HCEC 1CT (cell line): ENCODE measurements around the gene DNMT3B.
"Not testable (repeated sequence)": the region's sequence is repeated elsewhere in the genome, so short reads cannot be mapped to it uniquely, and the experiment has no call there.

Source experiments
- DNase-seq: peaks from one replicate; pipeline ENCODE4 v3.0.0-alpha.2; 2017

DNMT3B gene

DNA sequence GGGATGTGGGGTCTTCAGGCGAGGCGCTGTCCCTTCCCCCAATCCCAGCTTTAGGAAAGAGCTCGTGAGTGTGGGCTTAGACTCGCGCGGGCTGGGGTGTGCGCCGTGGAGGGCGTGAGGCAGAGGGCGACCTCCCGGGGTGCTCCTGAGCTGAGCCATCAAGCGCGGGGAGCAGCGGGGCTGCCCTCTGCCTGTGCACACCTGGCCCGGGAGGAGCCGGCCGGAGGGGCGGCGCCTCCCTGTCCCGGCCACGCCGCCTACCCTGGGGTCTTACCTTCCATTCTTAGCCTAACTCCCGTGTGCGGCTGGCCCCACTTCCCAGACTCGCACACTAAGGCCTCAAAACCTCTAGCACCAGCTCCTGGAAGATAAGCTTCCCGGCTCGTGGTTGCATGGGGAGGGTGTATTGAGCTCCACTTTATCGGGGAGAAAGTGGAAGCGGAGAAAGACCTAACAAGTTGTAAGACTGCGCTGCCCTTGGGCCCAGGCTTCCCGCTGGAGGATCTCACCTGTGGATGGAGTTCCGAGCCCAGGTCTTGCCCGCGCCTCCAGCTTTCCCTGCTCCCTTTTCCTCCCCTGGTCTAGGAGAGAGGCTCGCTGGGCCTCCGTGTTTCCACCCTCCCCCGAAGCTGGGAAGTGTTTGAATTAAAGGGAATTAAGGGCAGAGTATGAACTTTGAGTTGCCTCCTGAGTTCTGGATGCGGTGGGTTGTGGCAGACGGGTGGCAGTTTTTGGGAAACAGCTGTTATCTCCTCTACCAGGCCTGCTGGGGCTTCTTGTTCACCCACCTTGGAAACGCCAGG lies 1.2 kb downstream of the DNMT3B start:
- no peak for DNase-seq

DNA sequence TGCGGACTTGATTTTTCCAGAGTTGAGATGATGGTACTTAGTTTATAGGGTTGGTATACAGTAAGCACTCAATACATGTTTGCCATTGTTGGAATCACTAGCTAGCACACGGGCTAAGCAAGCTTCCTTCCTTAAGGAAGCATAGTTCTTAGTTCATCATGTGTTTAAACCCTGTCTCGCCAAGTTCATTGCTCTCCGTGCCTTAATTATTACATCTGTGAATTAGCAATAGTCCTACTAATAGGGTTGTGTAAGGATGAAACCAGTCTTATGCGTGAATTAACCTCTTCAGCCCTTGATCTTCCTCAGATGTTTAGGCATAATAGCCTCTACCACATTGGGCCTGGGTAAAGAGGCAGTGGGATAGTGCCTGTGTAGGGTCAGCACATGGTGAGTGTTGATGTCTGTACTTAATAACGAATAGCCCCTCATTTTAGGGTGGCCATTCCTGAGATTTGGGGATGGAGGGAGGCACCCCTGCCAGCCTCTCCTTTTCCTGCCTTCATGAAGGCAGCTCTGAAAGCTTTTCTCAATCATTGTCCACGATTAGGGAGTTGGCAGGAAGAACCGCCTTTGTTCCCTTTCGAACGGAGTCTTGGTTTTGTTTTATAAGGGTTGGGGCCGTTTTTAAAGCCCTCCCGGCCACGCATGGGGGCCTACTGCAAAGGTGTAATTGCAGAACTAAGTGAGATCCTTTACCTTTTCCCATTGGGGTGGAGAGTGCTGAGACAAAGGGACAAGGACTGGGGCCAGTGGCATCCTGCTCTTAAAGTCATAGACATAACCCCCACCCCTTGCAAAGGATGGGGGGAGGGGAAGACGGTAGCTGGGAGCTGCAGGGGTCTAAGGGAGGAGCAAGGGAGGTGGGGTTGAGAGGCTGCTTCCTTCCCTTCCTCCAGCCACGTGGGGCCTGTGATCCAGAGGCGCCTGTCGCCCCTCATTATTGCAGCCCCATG lies 2.1 kb downstream of the DNMT3B start:
- DNase-seq = no peak

DNA sequence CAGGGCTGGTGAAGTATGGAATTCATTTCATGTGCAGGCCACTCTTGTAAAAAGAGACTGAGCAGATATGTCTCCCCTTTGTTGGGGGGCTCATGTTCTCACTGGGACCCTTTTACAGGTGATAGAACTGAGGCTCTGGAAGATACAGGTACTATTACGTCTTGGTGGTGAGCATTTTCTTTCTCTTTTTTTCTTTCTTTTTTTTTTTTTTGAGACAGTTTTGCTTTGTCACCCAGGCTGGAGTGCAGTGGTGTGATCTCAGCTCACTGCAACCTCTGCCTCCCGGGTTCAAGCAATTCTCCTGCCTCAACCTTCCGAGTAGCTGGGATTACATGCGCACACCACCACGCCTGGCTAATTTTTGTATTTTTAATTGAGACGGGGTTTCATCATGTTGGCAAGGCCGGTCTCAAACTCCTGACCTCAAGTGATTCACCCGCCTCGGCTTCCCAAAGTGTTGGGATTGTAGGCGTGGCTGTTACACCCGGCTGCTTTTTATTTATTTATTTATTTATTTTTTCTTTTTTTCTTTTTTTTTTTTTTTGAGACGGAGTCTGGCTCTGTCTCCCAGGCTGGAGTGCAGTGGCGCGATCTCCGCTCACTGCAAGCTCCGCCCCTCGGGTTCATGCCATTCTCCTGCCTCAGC lies 3.2 kb downstream of the DNMT3B start:
- not testable (repeated sequence) for DNase-seq

GRCh38 chr20:32767418-32768198 lies 5.4 kb downstream of the DNMT3B start:
- DNase-seq = no peak

- DNase-seq = no peak
These were observed 9.9 kb downstream of the DNMT3B start for GRCh38 chr20:32772046-32772445.

DNA sequence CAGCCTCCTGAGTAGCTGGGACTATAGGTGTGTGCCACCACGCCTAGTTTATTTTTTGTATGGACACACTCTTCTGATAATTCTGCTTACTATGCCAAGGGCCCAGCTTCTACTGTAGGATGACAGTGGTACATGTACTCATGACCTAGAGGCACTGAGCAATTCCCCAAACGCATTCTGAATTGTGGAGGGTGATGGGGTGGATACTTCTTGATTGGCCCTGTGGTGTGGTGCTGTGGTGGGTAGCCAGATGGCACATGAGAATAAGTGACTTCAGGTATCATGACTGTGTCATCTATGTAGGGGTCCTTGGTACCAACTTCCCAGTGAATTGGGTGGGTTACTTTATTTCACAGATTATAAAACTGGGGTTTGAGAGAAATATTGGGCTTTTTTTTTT lies 11.0 kb downstream of the DNMT3B start:
- DNase-seq = no peak

DNA sequence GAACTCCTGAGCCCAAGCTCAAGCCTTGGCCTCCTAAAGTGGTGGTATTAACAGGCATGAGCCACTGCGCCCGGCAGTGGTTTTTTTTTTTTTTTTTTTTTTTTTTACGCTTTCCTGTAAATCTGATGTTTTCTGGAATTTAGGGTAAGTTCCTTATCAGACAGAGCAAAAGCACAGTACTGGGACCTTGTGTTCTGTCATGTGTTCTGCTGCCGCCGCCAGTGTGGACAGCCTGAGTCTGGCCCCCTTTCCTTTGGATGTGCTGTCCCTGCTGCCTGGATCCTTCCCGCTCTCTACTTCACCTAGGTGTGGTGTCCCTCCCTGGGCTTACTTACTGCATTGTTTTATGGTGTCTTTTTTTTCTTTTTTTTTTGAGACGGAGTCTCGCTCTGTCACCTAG lies 11.7 kb downstream of the DNMT3B start:
- no peak for DNase-seq

DNA sequence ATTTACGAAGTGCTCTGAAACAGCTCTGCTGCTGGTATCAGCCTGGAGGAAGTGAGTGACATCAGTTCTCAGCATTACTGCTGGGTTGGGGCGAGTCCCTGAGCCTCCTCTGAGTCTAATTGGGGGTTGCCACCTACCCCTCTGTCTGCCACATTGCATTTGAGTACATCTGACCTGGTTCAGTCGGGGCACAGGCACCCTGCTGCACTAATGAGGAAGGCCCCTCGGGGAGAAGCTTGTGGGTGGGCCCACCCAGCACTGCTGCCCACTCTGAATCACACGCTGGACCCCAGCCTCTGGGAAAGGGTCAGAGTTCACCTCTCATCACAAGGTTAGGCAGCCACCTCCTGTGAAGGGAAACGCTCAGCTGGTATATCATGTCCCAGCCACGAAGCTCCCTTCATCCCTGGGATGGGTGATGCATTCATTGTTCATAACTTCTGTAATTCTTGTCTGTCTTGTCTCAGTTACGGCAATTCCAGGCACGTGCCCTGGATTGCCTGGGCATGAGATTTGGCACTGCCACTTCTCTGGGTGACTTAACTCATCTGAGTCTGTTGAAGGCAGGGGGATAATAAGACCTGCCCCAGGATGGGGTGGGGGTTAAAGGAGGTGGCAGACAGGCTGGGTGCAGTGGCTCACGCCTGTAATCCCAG lies 13.3 kb downstream of the DNMT3B start:
- DNase-seq = no peak

- no peak for DNase-seq
These were observed 15.2 kb downstream of the DNMT3B start for GRCh38 chr20:32777177-32777956.

- DNase-seq = no peak
These were observed 17.5 kb downstream of the DNMT3B start for GRCh38 chr20:32779500-32780211.

GRCh38 chr20:32780278-32780677 lies 18.1 kb downstream of the DNMT3B start:
- DNase-seq = no peak

DNA sequence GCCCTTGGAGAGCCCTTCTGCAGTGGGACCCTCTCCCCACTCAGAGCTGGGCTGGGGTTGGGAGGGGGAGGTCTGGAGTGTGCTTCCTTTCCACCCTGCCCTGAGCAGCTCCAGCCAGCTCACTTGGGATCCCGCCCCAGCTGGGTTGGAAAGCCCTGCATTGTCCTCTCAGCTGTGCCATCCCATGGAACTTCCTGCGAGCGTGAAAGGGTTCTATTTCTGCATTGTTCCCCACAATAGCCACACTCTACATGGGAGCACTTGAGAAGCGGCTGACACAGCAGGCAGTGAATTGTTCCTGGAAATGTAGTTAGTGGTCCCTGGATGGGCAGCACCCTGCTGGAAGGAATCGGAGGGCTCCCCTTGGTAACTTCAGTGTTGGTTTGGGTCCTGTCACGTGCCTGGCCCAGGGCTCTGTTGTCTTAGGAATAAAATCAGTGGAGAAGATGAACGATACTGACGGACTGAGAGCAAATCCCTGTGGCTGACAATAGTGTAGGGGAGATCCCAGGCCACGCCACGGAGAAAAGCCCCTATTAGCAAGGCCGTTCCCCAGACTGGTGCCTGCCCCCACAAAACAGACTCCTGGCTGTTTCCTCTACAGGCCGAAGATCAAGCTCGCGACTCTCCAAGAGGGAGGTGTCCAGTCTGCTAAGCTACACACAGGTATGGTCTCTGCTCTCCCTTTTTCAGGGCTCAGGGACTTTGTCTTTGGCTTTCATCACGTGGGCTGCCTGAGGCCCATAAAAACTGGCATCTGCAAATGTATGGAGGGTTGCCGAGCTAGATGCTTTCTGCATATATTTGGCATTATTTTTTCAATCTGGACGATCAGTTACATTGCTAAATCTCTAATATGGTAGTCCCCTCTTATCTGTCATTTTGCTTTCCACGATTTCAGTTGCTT lies 18.8 kb downstream of the DNMT3B start:
- DNase-seq = no peak

DNA sequence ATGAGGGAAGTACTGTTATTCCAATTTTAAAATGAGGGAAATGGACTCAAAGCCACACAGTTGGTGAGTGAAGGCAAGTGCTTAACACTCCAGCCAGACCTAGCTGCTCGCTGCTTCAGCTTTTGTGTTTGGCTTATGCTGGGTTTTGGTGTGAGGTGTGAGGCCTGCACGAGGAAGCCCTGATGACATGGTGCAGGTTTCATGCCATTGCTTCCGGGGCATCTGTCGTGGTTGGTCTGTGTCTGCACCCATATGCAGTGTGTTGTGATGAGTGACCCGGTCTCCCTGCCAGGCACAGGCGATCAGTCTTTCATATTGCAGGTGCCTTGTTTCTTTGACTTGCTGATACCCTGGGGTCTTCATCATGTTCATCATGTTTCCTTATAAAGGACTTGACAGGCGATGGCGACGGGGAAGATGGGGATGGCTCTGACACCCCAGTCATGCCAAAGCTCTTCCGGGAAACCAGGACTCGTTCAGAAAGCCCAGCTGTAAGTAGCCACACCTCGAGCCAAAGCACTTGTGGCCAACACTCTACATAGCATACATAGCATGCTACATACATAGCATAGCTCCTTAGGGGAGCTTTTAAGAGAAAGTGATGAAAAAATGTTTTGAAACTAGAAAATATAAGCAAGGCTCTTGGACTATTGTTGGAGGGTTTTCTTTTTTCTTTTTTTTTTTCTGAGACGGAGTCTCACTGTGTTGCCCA lies 22.3 kb downstream of the DNMT3B start:
- no peak for DNase-seq

DNA sequence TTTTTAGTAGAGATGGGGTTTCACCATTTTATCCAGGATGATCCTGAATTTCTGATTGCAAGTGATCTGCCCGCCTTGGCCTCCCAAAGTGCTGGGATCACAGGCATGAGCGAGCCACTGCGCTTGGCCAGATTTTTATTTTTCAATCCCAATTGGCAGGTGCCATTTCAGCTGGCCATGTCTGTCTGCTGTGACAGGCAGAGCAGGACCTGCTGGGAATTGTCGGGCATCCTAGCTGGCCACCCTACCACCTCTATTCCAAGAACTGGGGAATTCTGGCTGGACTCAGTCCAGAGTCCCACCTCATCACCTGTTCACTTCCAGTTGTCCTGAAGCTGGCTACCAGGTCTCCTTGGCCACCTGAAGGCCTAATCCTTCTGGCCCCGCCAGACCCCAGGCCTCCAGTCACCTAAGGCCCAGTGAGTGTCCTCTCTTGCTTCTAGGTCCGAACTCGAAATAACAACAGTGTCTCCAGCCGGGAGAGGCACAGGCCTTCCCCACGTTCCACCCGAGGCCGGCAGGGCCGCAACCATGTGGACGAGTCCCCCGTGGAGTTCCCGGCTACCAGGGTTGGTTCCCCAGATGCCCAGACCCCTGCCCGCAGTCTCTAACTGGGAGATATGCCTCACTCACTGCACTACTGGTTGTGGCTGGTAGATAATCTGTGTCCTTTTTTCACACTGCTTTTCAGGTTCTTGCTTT lies 24.0 kb downstream of the DNMT3B start:
- DNase-seq = no peak

DNA sequence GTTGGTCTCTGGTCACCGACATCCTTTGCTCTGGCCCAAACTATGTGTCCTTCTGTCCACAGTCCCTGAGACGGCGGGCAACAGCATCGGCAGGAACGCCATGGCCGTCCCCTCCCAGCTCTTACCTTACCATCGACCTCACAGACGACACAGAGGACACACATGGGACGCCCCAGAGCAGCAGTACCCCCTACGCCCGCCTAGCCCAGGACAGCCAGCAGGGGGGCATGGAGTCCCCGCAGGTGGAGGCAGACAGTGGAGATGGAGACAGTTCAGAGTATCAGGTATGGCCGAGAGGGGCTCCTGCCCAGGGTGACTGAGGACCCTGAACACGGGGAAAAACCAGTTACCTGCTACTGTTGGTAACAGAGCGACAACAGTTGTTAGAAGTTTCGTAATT lies 25.0 kb downstream of the DNMT3B start:
- DNase-seq = no peak

GRCh38 chr20:32789896-32790750 lies 27.9 kb downstream of the DNMT3B start:
- DNase-seq = peak; percentile 52

DNA sequence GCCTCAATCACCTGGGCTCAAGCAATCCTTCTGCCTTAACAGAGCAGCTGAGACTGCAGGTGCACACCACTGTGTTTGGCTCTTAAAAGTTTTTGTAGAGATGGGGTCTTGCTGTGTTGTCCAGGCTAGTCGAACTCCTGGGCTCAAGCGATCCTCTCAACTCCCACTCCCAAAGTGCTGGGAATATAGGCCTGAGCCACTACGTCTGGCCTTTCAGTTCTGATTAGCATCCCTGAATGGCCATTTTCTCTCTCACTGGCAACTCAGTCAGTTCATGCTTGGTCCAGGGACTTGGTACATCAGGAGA lies 28.5 kb downstream of the DNMT3B start:
- no peak for DNase-seq
